ENCODE data around the gene SLC4A9.

The SLC4A9 gene

DNA sequence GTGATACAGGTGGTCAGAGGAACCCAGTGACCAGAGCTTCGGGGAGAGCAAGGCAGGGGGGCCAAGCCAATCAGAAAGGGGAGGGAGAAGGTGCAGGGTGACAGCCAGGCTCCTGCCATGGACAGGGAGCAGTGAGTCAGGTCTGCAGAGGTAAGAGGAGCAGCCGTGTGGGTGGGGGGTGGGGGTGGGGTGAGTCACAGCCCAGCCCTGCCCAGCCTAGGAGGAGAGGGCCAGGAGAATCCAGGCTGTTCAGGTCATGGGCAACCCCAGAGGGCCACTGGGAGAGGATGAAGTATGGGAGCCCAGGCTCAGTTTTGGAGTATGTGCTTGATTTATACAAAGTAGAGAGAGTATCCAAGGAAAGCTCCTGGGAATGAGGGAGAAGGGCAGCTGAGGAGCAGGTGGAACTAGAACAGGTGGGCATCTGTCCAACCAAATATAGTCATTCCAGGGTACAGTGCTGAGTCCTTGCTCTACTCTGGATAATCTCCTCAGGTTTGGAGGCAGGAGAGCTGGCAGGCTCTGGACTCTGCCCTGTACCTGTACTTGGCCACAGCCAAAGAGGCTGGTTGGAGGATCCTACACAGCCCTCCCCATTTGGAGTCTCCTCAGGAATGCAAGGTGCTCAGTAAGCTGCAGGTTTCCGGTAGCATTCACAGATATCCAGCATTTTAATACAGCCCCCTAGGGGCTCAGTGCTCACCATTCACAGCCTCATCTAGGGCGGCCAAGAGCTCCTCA, 15.1 kb upstream of the SLC4A9 start:
- no peaks in the 10 kb centered on the region for H3K9me3 ChIP-seq (ENCODE audit: control insufficient read depth, low read length)
- H3K79me1 ChIP-seq (replicated peaks; ENCODE audit: low read length, poor library complexity, severe bottlenecking): peaks cover 8% of the 10 kb centered on the region
- H3K23ac ChIP-seq (ENCODE audit: low read length in 2 of 2): no peak overlapping the region
- H3K27ac ChIP-seq (ENCODE audit: low read length, poor library complexity, severe bottlenecking): no peak overlapping the region
- H3K4me1 ChIP-seq (ENCODE audit: control insufficient read depth, insufficient read depth, low read depth, low read length): peaks cover 19% of the 10 kb centered on the region
- H2BK15ac ChIP-seq (ENCODE audit: low read depth, poor library complexity, severe bottlenecking): no peak overlapping the region
- H3K36me3 ChIP-seq (ENCODE audit: control insufficient read depth in 1 of 2, insufficient read depth in 2 of 2, low read depth in 1 of 2, low read length in 2 of 2): peaks cover 15 to 22% of the 10 kb centered on the region in 2 experiments
- H2AK5ac ChIP-seq (ENCODE audit: low read length, severe bottlenecking): no peak overlapping the region
- H3K18ac ChIP-seq (ENCODE audit: low read depth in 1 of 2, low read length in 2 of 2): no peak overlapping the region
- H2AFZ ChIP-seq (ENCODE audit: low read depth, low read length): no peak overlapping the region
- H2BK5ac ChIP-seq (ENCODE audit: low read depth, low read length, poor library complexity, severe bottlenecking): no peak overlapping the region
- H3K14ac ChIP-seq (ENCODE audit: low read length in 2 of 2): no peak overlapping the region
- H4K8ac ChIP-seq (ENCODE audit: low read length): no peak overlapping the region
- no peak for DNase-seq
- no peak overlapping the region for H2BK120ac ChIP-seq (ENCODE audit: low read depth, low read length)
- H4K91ac ChIP-seq (ENCODE audit: low read length): no peak overlapping the region
- no peaks in the 10 kb centered on the region for H3K27me3 ChIP-seq (ENCODE audit: control insufficient read depth in 1 of 2, insufficient read depth in 1 of 2, low read length in 2 of 2)
- peak overlapping the region; percentile 84 for H3K9ac ChIP-seq (ENCODE audit: low read length)
- no peak overlapping the region for H3K4ac ChIP-seq (ENCODE audit: low read depth in 1 of 2, low read length in 2 of 2)
- no peak overlapping the region for H2BK12ac ChIP-seq (ENCODE audit: low read length in 2 of 2)
- H3K4me2 ChIP-seq (ENCODE audit: low read length, poor library complexity, severe bottlenecking): peak overlapping the region; percentile 79
- peak overlapping the region in 1 of 2 experiments; percentile 81 for H3K4me3 ChIP-seq (ENCODE audit: insufficient read depth in 1 of 2, low read depth in 1 of 2, low read length in 2 of 2)
- 63% methylated on average over 4 of the region's 4 CpGs for WGBS

GRCh38 chr5:140345919-140346347, 14.1 kb upstream of the SLC4A9 start:
- Histone ChIP-seq H2AK5ac (ENCODE audit: low read length, severe bottlenecking) (no peak overlapping the region), H2AFZ (ENCODE audit: low read depth, low read length) (no peak overlapping the region), H3K27ac (ENCODE audit: low read length, poor library complexity, severe bottlenecking) (no peak overlapping the region), H3K9me3 (ENCODE audit: control insufficient read depth, low read length) (no peaks in the 10 kb centered on the region), H3K4me1 (ENCODE audit: control insufficient read depth, insufficient read depth, low read depth, low read length) (peaks cover 19% of the 10 kb centered on the region), H3K9ac (ENCODE audit: low read length) (peak overlapping the region; percentile 84), H3K79me1 (replicated peaks; ENCODE audit: low read length, poor library complexity, severe bottlenecking) (peaks cover 8% of the 10 kb centered on the region), H2BK5ac (ENCODE audit: low read depth, low read length, poor library complexity, severe bottlenecking) (no peak overlapping the region), H3K14ac (ENCODE audit: low read length in 2 of 2) (no peak overlapping the region), H3K36me3 (ENCODE audit: control insufficient read depth in 1 of 2, insufficient read depth in 2 of 2, low read depth in 1 of 2, low read length in 2 of 2) (peaks cover 14 to 17% of the 10 kb centered on the region in 2 experiments), H3K27me3 (ENCODE audit: control insufficient read depth in 1 of 2, insufficient read depth in 1 of 2, low read length in 2 of 2) (no peaks in the 10 kb centered on the region), H4K91ac (ENCODE audit: low read length) (no peak overlapping the region), H3K4ac (ENCODE audit: low read depth in 1 of 2, low read length in 2 of 2) (no peak overlapping the region), H3K4me2 (ENCODE audit: low read length, poor library complexity, severe bottlenecking) (peak overlapping the region; percentile 79), H3K18ac (ENCODE audit: low read depth in 1 of 2, low read length in 2 of 2) (no peak overlapping the region), H2BK120ac (ENCODE audit: low read depth, low read length) (no peak overlapping the region), H2BK15ac (ENCODE audit: low read depth, poor library complexity, severe bottlenecking) (peak overlapping the region; percentile 34), H4K8ac (ENCODE audit: low read length) (peak overlapping the region; percentile 19), H3K23ac (ENCODE audit: low read length in 2 of 2) (no peak overlapping the region), H3K4me3 (ENCODE audit: insufficient read depth in 1 of 2, low read depth in 1 of 2, low read length in 2 of 2) (peak overlapping the region; percentile 72 to 81), H2BK12ac (ENCODE audit: low read length in 2 of 2) (no peak overlapping the region)
- DNase-seq: peak; percentile 72
- 1% methylated on average over 35 of the region's 35 CpGs for WGBS

DNA sequence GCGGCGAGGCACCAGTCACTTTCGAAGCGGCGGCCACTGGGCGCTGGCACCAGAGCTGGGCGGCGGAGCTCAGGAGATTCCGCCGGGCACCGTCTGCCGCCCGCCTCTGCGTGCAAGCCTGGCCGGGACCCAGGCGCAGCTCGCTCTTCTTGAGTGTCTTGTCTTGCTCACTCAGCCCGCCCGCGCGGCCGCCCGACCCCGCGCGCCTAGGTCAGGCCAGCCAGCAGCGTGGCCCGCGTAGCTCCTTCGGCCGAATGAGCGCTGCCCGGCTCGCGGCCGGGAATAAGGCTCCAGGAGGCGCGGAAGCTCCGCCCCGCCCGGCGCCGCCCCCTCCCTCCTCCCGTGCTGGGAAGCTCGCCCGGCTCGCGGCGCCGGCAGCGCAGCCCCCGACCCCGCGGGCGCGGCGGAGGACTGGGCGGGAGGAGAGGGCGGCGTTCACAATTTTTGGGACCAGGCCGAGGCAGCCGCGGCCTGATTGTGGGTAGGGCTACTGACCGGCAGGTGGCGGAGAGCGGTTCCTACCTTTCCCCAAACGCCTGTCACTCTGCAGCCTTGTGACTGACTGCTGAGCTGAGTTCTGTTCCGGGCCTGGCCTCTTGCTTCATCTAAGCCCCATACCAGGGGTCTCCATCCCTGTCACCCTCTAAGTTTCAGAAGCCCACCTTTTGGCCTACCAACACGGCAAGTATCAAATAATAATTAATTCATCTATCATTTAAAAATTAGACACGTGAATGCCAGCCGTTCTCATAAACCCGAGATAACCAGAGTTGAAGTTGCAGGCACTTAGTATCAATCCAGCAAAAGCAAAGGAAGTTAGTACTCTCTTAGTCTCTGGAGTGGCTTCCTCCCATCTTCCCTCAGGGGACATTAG, 13.4 kb upstream of the SLC4A9 start, which contains the start of gene HBEGF:
TSS of gene HBEGF (minus strand) at position 256 of the 874 bp plus-strand sequence. CDS start 275 bp downstream, outside the sequence.
- peak within 1 kb of the TSS; percentile 19 for H4K8ac ChIP-seq (ENCODE audit: low read length)
- no peak within 1 kb of the TSS for H3K23ac ChIP-seq (ENCODE audit: low read length in 2 of 2)
- no peak within 1 kb of the TSS for H3K14ac ChIP-seq (ENCODE audit: low read length in 2 of 2)
- H3K4me2 ChIP-seq (ENCODE audit: low read length, poor library complexity, severe bottlenecking): peak within 1 kb of the TSS; percentile 79
- peak within 1 kb of the TSS; percentile 43 for H2AFZ ChIP-seq (ENCODE audit: low read depth, low read length)
- H2BK120ac ChIP-seq (ENCODE audit: low read depth, low read length): no peak within 1 kb of the TSS
- H2BK5ac ChIP-seq (ENCODE audit: low read depth, low read length, poor library complexity, severe bottlenecking): no peak within 1 kb of the TSS
- H3K27ac ChIP-seq (ENCODE audit: low read length, poor library complexity, severe bottlenecking): no peak within 1 kb of the TSS
- H3K9me3 ChIP-seq (ENCODE audit: control insufficient read depth, low read length): no peaks in the 10 kb centered on the region
- WGBS: 4% methylated on average over 63 of the region's 72 CpGs
- H3K27me3 ChIP-seq (ENCODE audit: control insufficient read depth in 1 of 2, insufficient read depth in 1 of 2, low read length in 2 of 2): no peaks in the 10 kb centered on the region
- no peak within 1 kb of the TSS for H4K91ac ChIP-seq (ENCODE audit: low read length)
- peak within 1 kb of the TSS in 1 of 2 experiments; percentile 55 for H2BK12ac ChIP-seq (ENCODE audit: low read length in 2 of 2)
- peak; percentile 74 for DNase-seq
- H3K9ac ChIP-seq (ENCODE audit: low read length): peak within 1 kb of the TSS; percentile 84
- no peak within 1 kb of the TSS for H2AK5ac ChIP-seq (ENCODE audit: low read length, severe bottlenecking)
- peaks cover 10% of the 10 kb centered on the region in 2 experiments for H3K36me3 ChIP-seq (ENCODE audit: control insufficient read depth in 1 of 2, insufficient read depth in 2 of 2, low read depth in 1 of 2, low read length in 2 of 2)
- peak within 1 kb of the TSS in 1 of 2 experiments; percentile 56 for H3K18ac ChIP-seq (ENCODE audit: low read depth in 1 of 2, low read length in 2 of 2)
- peaks cover 6% of the 10 kb centered on the region for H3K79me1 ChIP-seq (replicated peaks; ENCODE audit: low read length, poor library complexity, severe bottlenecking)
- peak within 1 kb of the TSS; percentile 72 to 81 for H3K4me3 ChIP-seq (ENCODE audit: insufficient read depth in 1 of 2, low read depth in 1 of 2, low read length in 2 of 2)
- H2BK15ac ChIP-seq (ENCODE audit: low read depth, poor library complexity, severe bottlenecking): peak within 1 kb of the TSS; percentile 34
- peaks cover 16% of the 10 kb centered on the region for H3K4me1 ChIP-seq (ENCODE audit: control insufficient read depth, insufficient read depth, low read depth, low read length)
- no peak within 1 kb of the TSS for H3K4ac ChIP-seq (ENCODE audit: low read depth in 1 of 2, low read length in 2 of 2)

GRCh38 chr5:140347360-140347759, 12.6 kb upstream of the SLC4A9 start:
- peak overlapping the region; percentile 73 for H3K9ac ChIP-seq (ENCODE audit: low read length)
- H3K36me3 ChIP-seq (ENCODE audit: control insufficient read depth in 1 of 2, insufficient read depth in 2 of 2, low read depth in 1 of 2, low read length in 2 of 2): peaks cover 2 to 3% of the 10 kb centered on the region in 2 experiments
- H2AK5ac ChIP-seq (ENCODE audit: low read length, severe bottlenecking): no peak overlapping the region
- no peak overlapping the region for H2BK12ac ChIP-seq (ENCODE audit: low read length in 2 of 2)
- no peak overlapping the region for H4K91ac ChIP-seq (ENCODE audit: low read length)
- H3K18ac ChIP-seq (ENCODE audit: low read depth in 1 of 2, low read length in 2 of 2): no peak overlapping the region
- no peak overlapping the region for H3K14ac ChIP-seq (ENCODE audit: low read length in 2 of 2)
- H2BK5ac ChIP-seq (ENCODE audit: low read depth, low read length, poor library complexity, severe bottlenecking): no peak overlapping the region
- H4K8ac ChIP-seq (ENCODE audit: low read length): no peak overlapping the region
- DNase-seq: no peak
- H3K4me1 ChIP-seq (ENCODE audit: control insufficient read depth, insufficient read depth, low read depth, low read length): peaks cover 12% of the 10 kb centered on the region
- H3K79me1 ChIP-seq (replicated peaks; ENCODE audit: low read length, poor library complexity, severe bottlenecking): peaks cover 3% of the 10 kb centered on the region
- H3K9me3 ChIP-seq (ENCODE audit: control insufficient read depth, low read length): no peaks in the 10 kb centered on the region
- no peak overlapping the region for H3K27ac ChIP-seq (ENCODE audit: low read length, poor library complexity, severe bottlenecking)
- peak overlapping the region in 1 of 2 experiments; percentile 81 for H3K4me3 ChIP-seq (ENCODE audit: insufficient read depth in 1 of 2, low read depth in 1 of 2, low read length in 2 of 2)
- H3K23ac ChIP-seq (ENCODE audit: low read length in 2 of 2): no peak overlapping the region
- H2BK15ac ChIP-seq (ENCODE audit: low read depth, poor library complexity, severe bottlenecking): no peak overlapping the region
- no peaks in the 10 kb centered on the region for H3K27me3 ChIP-seq (ENCODE audit: control insufficient read depth in 1 of 2, insufficient read depth in 1 of 2, low read length in 2 of 2)
- no peak overlapping the region for H3K4me2 ChIP-seq (ENCODE audit: low read length, poor library complexity, severe bottlenecking)
- no peak overlapping the region for H2BK120ac ChIP-seq (ENCODE audit: low read depth, low read length)
- no peak overlapping the region for H2AFZ ChIP-seq (ENCODE audit: low read depth, low read length)
- no peak overlapping the region for H3K4ac ChIP-seq (ENCODE audit: low read depth in 1 of 2, low read length in 2 of 2)
- WGBS: 73% methylated on average over 2 of the region's 2 CpGs

All from mesenchymal stem cell (in vitro differentiated cells and primary cell).